ENCODE measurements around the gene NADK2.
A peak's percentile ranks its signal among the peaks of the same experiment; 100 is the strongest.
"Not testable (repeated sequence)": the region's sequence is repeated elsewhere in the genome, so short reads cannot be mapped to it uniquely, and the experiment has no call there.

Gene NADK2, protein sequence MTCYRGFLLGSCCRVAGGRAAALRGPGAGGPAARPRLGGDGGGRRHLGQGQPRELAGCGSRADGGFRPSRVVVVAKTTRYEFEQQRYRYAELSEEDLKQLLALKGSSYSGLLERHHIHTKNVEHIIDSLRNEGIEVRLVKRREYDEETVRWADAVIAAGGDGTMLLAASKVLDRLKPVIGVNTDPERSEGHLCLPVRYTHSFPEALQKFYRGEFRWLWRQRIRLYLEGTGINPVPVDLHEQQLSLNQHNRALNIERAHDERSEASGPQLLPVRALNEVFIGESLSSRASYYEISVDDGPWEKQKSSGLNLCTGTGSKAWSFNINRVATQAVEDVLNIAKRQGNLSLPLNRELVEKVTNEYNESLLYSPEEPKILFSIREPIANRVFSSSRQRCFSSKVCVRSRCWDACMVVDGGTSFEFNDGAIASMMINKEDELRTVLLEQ

DNA sequence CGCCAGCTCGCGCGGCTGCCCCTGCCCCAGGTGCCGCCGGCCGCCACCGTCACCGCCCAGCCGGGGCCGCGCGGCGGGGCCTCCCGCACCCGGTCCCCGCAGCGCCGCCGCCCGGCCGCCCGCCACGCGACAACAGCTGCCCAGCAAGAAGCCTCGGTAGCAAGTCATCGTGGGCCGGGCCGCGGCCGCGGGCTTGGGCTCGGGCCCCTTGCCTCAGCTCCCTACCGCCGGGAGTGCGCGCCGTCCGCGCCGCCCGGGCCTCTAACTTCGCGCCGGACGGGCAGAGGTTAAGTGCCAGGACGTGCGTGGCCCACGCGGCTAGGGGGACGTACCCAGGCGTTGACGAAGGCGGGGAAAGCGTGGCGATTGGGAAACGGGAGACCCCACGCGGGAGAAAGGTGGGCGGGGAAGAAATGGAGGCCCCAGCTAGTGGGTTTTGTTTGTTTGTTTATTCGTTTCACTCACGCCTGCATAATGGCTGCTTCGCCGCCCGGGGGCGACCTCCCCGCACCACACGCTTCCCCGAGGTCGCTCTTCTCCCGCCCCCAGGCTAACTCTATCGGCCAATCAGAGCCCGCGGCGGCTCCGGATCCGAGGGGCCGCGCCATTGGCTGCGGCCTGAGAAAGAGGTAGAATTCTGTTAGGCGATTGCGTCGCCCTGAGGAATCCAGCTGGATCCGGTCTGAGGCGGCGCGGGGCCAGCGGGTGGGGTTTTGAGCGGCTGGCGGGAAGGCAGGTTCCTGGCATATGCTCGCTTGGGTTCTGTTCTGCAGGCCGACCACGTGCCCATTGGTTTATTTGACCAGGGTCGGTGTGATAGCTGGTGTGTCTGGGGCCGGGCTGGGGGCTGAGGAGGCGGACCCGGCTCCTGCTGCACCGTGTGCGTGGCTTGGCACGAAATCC, at the start of gene NADK2:
Gene NADK2 (minus strand): TSS at position 295 of the 903 bp plus-strand sequence. CDS start 127 bp downstream, at position 168.
- DNase-seq (ENCODE audit: low spot score), result peak; percentile 96

DNA sequence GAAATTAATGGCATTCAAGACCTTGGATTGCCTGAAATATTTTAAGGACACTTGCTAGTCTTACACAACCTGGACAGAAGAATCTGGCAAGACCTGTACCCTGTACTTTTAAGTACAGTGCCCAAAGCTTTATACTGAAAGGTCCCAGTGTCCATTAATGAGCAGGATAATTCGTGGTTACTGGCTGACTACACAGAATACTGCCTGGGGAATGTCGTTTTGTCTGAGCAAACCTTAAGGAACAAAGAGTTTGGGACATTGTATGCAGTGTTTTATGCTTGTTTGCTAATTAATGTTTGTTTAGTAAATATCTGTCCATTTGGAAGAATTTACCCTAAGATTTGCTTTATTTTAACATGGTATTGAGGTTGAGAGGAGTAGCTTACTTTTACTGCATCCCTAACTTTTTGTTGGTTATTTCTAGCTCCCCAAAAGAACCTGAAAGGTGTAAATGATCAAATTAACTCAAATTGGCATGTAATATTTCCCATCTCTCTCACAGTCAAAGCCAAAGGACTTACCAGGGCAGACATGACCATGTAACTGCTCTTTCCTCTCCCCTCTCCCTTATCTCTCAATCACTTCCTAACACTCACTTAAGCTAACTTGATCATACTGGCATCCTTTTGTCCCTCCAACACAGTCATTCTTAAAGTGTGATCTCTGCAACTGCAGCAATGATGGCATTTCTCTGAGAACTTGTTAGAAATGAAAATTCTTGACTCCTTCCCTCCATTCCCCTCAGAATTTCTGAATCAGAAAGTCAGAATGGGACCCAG, 44.3 kb upstream of the NADK2 start:
- no peak for DNase-seq (ENCODE audit: low spot score)

DNA sequence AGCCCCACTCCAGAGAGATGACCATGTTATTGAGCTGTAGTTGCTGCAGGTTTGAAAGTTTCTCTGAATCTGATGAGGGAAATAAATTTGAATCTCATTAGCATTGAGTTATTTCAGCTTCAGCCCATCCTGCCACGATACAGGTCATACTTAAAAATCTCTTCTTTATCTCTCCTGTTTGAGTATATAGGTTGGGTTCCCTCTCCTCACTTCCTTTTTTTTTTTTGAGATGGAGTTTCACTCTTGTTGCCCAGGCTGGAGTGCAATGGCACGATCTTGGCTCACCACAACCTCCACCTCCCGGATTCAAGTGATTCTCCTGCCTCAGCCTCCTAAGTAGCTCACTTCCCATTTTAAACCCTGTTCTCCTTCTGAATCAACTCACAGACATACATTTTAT, 42.0 kb upstream of the NADK2 start:
- DNase-seq (ENCODE audit: low spot score), result not testable (repeated sequence)

DNA sequence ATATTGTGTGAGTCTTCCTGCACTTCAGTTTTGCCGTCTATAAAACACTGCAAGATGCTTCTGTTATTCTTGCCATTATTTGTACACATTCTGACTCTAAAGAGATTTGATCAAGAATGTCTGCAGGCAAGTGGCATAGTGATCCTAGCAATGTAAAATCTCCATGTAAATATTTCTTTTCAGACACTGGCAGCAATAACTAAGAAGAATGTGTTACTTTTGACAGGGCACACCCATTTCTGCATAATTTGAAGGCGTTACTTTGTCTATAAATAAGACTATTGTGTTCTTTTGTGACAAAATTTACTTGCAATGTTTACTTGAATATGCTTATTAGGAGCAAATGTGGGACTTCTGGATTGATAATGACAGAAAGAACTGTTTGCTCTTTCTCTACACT, 39.9 kb upstream of the NADK2 start:
- no peak for DNase-seq (ENCODE audit: low spot score)

DNA sequence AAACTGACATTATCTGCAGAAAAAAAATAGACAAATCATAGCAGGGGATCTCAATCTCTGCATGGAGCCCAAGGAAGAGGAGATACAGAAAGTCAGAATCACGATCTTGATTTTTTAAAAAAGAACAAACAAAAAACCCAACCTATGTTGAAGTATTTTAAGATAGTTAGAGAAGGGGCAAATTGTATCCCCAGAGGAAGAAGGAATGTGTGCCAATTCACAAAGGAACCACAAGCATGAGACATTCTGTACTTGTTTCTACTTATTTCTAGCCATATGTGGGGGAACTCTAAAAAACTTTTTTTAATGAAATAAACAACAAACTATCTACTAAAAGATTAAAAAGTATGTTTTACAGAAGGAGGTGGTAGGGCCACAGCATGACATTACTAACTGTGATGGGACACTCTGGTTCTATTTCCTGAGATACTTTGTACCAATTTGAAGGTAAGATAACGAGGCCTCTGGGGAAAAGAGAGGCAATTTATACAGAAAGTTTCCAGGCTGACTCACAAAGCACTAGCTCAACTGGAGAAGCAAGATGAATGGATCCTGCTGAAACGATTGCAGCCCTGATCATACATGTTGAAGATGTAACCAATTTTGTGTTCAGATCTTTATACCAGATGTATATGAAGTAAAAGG, 37.5 kb upstream of the NADK2 start:
- DNase-seq (ENCODE audit: low spot score), result no peak

DNA sequence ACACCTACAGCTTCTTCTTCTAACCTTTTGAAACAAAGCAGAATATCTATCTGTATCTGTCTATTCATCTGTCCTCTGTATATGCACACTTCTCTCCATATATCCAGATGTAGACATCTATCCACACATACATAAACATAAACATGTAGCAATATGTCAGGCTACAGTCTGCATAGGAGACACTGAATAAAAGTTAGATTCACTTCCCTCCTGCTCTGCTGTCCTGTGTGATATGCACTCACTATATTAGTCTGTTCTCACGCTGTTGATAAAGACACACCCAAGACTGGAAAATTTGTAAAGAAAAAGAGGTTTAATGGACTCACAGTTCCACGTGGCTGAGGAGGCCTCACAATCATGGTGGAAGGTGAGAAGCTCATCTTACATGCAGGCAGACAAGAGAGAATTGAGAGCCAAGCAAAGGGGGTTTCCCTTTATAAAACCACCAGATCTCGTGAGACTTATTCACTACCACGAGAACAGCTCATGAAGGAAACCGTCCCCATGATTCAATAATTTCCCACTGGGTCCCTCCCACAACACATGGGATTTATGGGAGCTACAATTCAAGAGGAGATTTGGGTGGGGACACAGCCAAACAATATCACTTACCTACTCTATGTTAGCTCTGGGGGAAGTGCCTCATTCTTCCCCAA, 35.9 kb upstream of the NADK2 start:
- no peak for DNase-seq (ENCODE audit: low spot score)

DNA sequence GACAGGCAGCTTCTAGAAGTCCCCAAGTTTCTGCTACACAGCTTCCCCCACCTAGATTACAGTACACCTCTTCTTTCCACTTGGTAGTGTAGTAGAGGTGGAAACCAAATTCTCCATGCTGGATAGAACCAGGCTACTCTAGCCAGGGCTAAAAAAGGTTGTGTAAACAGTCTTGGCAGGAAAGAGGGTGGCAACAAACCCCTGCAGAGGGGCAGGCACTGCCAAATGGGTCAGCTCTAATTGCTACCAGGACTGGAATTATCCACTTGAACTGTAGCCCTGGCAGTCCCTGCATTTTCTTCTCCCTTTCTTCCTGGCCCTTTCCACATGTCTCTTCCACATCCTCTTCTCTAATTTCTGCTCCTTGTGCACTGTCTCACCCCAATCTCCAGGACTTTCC, 35.1 kb upstream of the NADK2 start:
- no peak for DNase-seq (ENCODE audit: low spot score)

DNA sequence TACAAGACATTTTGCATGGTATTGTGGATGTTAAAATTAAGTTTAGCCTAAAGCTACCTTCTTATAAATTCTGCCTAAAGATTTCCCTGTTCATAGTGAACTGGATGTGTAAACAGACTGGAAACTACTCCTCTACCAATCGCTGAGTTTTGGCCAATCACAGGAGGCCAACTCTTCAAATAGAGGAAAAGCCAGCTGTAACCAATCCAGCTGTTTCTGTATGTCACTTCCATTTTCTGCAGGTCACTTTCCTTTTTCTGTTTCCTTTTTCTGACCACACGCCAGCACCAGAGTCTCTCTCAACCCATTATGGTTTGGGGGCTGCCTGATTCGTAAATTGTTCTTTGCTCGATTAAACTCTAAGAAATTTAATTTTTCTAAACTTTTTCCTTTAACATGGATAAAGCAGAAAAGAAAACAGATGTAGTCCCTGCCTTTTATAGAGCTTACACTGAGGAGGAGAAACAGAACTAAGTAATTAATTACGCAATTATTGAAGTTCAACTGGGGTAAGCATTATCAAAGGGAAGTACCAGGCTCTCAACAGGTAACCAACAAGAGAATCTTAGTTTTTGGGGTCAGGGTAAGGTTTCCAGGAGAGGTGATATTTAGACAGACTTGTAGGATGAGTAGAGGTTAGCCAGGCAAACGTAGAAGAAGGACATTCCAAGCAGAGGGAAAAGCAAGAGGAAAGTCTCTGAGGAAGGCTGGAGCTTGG, 32.2 kb upstream of the NADK2 start:
- DNase-seq (ENCODE audit: low spot score), result no peak

DNA sequence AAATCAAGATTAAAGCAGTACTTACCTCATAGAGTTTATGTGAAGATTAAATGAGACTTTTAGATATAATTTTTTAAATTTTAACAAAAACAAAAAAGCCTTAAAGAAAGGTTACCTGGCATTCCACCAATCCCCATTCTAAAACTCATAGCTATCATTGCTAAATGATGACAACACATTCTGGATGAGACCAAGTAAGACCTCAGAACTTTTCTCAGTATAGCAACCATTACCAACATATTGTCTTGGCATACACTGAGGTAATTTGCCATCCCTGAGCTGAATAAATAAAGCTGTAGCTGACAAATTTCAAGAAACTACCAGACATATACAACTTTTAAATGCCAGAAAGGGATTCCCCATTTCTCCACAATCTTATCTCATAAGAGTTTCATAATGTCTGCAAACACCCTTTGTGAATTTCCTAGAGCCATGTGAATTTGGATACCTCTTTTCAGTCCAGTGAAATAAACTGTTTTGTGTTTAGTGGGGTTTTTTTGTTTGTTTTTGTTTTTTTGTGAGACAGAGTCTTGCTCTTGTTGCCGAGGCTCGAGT, 30.5 kb upstream of the NADK2 start:
- no peak for DNase-seq (ENCODE audit: low spot score)

DNA sequence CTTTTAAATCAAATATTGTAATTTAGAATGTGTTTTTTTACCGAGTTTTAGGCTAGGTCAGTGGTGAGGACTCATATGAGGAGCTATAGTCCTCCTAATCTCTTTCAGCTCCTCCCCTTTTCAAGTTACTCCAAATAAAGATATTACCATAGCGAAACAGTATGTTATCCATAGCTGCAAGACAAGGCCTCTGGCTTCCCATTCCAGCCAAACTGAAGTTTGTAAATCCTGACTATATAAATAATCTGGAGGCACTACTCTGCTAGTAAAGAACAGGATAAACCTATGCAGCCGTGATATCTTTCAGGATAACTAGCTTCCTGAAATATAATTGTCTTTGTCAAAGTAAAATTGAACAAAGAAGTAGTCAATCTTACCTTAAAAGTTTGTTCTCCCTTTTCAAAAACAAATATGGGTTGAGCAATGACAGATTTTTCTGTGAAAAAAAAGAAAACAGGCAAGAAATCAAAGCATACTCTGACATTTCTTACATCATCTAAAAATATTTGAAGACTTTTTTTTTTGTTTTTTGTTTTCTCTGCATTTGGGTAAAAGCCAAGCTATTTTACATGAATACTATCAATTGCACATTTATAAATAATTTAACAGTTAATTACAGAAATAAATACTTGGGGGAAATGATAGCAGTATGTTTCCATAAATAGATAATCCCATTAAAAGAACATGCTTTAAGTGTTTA, 29.3 kb upstream of the NADK2 start:
- no peak for DNase-seq (ENCODE audit: low spot score)

DNA sequence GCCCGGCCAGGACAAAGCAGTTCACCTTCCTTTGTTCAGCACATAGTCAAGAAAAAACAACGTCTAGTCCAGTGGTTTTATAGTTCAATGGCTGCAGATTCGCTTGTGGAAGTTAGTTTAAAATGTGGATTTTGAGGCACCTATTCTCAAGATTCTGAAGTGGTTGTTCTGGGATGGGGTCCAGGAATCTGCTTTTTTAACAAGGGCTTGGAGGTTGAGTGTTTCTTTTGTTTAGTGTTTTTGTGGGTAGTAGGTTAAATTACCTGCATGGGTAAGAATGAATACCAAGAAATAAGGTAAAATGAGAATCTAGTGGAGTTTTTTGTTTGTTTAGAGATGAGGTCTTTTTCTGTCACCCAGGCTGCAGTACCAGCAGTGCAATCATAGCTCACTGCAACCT, 28.4 kb upstream of the NADK2 start:
- no peak for DNase-seq (ENCODE audit: low spot score)

DNA sequence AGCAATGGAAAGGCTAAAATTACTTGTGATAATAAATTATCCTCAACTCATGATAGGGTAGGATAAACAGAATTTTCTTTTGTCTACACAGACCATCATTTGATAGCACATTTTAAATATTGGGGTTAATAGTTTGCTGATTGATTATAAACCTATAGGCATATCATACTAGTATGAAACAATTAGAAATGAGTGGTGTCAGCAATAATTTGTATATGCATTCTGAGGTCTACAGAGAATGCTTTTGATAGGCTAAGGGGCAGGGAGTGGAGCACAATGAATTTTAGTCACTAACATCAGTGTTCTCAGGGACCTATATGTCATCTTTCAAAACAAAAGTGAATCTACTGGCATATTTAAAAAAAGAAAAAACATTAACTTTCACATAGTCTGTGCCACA, 27.8 kb upstream of the NADK2 start:
- DNase-seq (ENCODE audit: low spot score), result no peak

DNA sequence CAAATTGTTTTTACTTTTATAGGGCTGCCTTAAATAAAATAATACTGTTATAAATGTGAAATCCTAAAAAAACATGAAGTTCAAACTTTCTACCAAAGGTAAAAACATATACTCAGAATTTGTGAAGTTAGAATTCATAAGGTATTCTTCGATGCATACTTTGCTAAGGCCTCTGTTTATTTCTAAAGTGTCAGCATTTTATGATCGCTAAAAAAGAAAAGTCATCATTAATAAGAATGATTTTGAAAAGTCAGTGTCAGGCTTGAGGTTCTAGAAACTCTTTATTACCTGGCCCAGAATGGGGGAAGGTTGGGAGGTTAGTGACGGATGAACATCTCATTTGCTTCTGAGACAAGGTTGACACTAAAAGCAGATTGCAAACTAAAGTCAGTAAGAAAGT, 26.2 kb upstream of the NADK2 start:
- DNase-seq (ENCODE audit: low spot score), result no peak

DNA sequence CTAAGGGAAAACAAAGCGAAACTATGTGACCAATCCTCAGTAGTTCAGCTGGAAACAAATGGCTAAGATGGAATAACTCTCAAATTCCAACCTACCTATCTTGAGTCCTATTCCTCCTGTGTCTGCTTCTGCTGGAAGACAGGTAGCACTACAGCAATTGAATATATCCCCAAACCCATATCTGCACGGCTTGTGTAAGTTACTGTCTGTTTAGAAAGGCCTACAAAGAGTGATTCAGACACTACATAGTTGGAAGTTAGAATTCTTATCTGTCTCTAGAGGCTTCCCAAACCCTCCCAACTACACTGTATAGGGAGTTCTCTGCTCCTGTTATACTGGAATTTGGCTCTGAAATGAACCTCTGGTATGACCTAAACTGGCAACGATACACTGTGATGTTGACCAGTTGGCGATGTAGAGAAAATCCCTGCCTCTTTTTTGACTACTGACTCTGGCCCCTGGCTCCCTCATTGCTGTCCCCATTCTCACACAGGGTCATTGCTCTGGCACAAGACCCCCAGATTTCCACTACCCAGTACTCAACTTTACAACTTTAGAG, 22.6 kb upstream of the NADK2 start:
- no peak for DNase-seq (ENCODE audit: low spot score)

DNA sequence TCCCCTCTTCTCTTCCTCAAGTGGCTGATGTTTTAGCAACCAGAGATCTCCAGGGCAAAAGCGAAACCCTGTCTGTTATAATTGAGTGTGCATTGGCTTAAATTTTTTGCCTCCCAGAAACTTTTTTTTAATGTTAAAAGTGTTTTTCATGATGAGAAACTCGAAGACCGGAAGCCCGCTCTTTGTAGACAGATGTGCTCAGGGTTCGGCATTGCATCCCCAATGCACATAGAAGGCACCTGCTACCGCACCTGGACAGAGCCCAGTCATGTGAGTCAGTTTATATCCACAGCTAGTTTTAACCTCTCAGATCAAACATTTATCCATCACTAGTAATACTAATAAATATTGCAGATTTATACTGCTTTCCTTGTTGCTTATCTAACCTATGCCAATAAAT, 19.5 kb upstream of the NADK2 start:
- DNase-seq (ENCODE audit: low spot score), result no peak

DNA sequence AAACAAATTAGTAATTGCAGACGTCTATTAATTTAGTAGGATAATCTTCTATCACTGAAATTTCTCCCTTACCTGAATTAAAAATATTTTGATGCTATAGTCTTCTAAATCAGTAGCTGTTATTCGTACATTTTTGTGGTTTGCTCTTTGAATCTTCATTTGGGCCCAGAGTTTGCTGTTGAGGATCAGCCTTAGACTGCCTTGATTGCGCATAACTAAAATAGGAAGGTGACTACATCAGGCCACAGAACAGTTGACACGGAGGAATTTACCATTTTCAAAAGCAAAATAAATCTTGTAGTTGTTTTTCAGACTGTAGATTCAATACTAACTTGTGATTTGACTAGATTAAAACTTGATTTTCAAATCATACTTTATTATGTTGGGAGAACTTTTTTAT, 11.8 kb upstream of the NADK2 start:
- no peak for DNase-seq (ENCODE audit: low spot score)

DNA sequence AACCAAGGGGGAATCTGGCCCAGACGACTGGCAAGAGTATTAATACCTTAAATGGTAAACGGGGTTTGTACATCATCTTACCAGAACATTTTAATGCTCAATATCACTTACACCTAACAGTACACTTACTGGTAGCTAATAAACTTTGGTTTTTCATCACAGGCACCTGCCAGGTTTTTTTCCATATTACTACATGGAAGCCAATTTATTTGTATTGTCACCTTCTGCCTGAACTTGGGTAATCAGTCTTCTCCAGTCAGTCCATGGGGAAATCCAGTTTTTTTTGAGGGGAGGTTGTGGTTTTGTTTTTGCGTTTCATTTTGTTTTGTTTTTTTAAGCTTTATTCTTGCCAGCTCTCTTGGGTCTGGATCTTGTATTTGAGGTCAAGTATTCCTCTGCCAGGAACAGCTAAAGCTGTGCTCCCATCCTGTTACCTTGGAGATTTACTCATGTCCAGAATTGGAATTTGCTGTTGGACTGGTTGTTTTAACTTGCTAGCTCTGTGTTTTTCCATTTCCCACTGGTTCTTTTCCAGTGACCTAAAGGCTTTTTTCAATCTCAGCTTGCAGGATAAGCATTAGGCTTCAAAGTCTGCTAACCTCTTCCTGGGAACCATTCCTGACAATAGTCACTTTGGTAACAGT, 11.1 kb upstream of the NADK2 start:
- DNase-seq (ENCODE audit: low spot score), result no peak

DNA sequence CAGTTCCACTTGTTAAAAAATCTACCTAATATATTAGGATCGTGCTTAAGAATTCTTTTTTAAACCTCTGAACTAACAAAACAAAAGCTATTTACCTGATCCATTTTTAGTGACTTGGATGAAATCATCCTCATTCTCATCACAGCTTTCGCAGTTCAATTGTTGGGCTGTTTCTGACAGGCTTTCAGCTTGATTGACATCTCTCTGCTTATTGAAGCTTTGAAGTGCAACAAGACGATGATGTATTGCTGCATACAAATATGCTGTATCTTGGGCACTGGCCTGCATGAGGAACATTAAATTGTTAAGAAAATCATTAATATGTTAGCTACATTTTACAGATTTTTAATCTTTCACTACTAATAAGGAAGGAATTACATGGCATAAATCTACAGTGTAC, 9.5 kb upstream of the NADK2 start:
- DNase-seq (ENCODE audit: low spot score), result no peak

DNA sequence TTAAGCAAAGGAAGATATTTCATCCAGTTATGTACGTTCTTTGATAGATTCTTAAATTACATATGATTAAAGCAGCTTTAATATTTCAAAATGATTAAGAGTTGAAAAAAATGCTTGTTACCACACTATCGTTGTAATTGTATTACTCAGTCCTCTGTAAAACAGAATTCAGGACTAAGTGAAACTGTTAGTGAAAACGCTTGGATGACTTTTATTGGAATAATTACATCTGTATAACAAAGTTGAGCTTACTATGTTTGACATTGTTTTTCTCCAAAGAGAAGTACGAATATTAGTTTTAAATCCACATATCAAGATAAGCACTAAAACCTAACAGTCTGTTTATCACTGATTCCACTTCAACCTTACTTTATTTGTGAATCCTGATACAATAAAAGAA, 8.7 kb upstream of the NADK2 start:
- no peak for DNase-seq (ENCODE audit: low spot score)
